Stimulated activated naive CD8-positive, alpha-beta T cell treated with anti-CD3 and anti-CD28 coated beads, Interleukin-15, Interleukin-2, amounts not matched to agents 100 U/mL and 50 U/mL, for 24 hours (primary cell): ENCODE measurements around the gene TIPRL.
A peak's percentile ranks its signal among the peaks of the same experiment; 100 is the strongest.
"Not testable (repeated sequence)": the region's sequence is repeated elsewhere in the genome, so short reads cannot be mapped to it uniquely, and the experiment has no call there.

Experiments used
- ATAC-seq: fragments of 150-1000 bp; cut with Tn5 transposase; one replicate; pipeline ENCODE4 v1.10.0; 2021
- DNase-seq: peaks from one replicate; pipeline ENCODE4 v3.0.0; 2021

Gene TIPRL

DNA sequence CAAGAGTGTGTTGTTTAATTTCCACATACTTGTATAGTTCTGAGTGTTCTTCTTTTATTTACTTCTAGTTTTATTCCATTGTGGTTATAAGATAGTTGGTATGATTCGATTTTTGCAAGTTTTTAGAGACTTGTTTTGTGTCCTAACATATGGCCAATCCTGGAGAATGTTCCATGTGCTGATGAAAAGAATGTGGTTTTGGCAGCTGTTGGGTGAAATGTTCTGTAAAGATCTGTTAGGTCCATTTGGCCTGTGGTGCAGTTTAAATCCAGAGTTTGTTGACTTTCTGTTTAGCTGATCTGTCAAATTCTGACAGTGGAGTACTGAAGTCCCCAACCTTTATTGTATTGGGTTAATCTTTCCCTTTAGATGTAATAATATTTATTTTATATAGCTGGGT is 19.5 kb upstream of the TIPRL start:
- DNase-seq (no peak), ATAC-seq (no peak)

DNA sequence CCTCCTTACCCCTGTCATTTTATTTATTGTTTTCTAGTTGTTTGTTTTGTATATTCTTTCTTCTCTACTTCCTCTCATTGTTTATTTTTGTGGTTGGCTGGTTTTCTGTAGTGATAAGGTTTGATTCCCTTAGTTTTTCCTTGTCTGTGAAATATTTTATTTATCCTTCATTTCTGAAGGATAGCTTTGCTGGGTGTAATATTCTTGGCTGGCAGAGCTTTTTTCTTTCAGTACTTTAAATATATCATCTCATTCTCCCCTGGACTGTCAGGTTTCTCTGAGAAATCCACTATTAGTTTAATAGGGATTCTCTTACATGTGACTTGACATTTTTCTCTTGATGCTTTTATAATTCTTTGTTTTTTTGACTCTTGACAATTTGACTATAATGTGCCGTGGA is 18.8 kb upstream of the TIPRL start:
- DNase-seq, result no peak
- ATAC-seq, result no peak

DNA sequence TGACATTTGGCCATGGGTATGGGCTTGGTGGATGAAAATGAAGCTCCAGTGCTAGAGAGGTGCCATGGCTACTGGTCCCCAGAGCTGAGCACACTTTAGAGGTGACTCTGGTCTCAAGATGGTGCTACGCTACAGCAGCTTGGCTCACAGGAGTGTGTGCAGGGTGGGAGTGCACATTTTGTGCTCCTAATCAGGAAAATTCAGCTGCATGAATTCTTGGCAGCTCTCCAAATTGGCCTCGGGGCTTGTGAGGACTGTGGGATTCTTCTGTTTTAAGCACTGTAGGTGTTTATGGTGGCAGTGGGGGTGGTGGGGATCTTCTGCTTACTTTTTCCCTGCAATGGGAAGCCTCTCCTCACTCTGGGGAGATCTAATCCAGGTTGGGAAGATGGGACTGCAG is 17.3 kb upstream of the TIPRL start:
- DNase-seq (no peak), ATAC-seq (no peak)

DNA sequence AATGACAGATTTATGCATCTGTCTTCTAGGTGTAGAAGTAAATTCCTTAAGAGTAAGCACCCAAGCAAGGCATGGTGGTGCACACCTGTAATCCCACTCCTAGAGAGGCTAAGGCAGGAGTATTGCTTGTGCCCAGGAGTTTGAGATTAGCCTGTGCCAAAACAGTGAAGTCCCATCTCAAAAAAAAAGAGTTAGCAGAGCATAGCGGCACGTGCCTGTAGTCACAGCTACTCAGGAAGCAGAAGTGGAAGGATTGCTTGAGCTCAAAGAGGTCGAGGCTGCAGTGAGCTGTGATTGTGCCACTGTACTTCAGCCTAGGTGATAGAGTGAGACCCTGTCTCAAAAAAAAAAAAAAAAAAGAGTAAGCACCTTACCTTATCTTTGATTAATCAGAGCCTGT is 15.1 kb upstream of the TIPRL start:
- DNase-seq, result no peak
- ATAC-seq, result no peak

DNA sequence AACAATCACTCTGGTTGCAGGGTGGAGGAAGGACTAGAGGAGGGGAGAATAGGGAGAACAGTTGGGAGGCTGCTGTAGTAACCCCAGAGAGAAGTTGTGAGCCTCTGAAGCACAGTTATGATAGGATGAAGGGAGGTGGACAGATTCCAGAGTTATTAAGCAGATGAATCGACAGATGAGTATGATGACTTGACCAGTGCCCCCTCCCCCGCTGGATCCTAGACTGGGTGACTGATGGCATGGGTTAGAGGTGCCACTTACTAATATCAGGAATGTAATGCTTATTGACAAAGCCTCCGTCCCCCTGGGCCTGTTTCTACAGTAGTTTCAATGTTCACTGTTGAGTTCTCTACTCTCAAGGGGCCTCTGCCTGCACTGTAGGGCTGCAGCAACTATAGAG is 14.0 kb upstream of the TIPRL start:
- DNase-seq, result no peak

DNA sequence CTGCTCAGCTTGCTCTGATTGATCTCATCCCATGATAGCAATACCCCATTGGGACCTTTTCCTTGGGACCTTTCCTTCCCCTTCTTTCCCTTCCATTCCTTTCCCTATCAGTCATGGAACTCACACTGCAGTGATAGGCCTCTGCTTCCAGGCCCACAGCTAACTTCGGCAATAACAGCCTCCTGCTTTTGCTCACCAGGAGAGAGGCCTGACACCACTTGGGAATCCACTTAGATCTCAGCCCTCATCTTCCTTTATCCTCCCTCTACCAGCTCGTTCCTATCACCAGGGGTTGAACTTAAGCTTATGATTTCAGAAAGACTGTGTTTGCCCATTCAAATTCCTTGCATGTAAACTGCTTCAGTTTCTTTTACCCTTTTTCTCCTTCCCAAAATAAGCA is 11.0 kb upstream of the TIPRL start:
- no peak for DNase-seq
- ATAC-seq, result no peak

More for the DNA sequence above, 14.0 kb upstream of the TIPRL start:
- ATAC-seq, result no peak

DNA sequence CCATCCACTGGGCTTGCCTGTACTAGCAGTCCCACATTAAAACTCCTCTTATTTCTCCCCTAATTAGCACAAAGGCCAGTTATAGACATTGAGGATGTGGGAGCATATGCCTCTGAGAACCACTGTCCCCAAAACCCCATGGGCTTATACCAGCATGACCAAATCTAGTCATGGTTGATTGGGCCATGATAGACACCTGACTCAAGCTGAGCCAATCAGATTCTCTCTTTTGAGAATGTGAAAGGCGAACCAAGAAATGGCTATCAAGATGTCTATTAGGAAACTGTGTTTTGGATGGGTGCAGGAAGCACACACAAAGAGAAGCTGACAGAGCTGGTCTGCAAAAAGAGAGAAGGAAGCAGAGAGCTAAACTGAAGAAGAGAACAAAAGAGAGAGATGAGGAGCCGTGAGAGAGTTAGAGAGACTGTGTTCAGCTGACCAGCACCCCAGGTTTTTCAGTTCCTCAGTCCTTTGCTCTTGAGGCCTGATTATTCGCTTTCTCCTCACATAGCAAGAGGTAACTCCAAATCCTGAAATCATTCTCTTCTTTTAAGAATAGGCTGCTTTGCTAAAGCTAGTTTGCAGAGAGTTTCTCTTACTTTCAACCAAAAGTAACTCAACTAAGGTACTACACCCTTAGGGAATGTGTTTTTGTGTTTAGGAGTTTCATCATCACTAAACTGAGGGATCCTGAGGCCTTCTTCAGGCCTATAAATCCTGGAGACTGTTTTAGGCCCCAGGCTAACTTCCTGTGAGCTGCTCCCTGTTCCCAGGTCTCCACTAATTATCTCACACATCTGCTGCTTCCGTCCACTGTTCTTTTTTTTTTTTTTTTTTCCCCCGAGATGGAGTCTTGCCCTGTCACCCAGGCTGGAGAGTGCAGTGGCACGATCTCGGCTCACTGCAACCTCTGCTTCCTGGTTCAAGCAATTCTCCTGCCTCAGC is 7.9 kb upstream of the TIPRL start:
- no peak for DNase-seq

DNA sequence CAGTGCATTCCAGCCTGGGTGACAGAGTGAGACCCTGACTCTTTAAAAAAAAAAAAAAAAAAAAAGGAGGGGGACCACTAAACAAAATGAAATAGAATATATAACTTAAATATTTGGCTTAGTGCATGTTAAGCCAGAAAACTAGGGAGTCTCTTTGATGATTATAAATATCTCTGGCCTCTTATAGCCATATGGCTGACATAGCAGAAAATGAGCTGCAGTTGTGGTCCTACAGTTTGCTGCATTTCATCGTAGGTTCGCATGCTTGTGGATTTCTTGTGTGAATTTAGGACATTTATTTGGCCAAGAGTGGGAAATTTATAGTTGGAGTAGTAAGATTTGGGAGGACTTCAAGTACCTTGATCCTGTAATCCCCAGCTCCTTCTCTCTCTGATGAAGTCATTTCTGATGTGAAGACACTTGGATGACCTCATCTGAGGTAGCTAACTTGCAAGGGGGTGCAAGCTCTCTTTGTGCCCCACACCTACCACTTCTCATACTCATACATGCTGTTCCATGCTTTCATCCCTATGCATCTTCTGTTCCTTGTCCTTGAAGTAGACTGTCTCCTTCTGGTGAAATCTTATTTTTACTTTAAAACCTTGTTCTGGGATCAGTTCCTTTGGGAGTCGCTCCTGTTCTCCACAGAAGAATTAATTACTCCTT is 6.4 kb upstream of the TIPRL start:
- ATAC-seq (no peak), DNase-seq (no peak)

More for the DNA sequence above, 7.9 kb upstream of the TIPRL start:
- no peak for ATAC-seq

DNA sequence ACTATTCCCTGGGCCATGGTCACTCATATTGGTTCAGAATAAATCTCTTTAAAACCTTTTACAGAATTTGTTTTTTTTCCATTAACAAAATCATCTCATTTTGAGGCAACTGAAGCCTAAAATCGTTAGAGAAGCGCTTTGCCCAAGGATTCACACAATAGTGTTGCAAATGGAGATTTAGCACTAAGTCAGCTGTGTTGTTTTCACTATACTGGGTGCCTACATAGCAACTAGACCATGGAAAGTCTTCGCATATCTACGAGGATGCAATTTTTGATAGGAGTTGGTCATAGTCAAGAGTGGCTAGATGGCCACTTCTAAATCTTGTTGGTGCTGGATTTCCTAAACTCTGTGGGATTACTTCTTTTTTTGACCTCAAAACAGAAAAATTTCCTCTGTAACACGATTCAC is 530 bp upstream of the TIPRL start:
- ATAC-seq (no peak), DNase-seq (no peak)

DNA sequence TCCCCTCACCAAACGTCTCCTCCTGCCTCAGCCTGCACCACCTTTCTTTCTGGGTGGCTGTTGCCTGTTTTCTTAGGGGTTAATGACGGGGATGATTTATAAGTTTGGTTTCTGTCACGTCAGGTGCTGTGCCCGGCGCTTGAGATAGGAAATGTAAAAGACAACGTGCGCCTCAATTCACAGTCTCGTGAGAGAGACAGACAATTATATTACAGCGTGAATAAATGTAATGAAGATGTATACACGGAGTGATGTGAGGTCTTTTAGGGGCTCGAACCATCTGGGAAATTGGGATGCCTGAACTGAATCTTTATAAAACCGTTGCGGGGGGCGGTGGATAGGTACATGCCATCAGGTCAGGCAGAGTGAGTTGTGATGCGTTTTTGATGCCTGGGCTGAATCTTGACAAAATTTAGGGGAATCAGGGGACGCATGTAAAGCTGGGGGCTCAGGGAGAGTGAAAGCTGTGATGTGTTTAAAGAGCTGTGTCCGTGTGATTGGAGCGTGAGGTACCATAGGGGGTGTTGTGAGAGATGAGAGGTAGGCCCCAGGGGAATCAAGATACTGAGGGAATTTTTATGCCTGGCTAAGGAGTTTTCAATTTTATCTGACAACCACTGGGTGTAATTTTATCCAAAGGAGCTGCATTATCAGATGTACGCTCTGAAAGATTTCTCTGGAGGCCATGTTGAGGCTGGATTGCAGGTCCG is 831 bp downstream of the TIPRL start:
- DNase-seq, result peak; percentile 13
- ATAC-seq, result no peak

DNA sequence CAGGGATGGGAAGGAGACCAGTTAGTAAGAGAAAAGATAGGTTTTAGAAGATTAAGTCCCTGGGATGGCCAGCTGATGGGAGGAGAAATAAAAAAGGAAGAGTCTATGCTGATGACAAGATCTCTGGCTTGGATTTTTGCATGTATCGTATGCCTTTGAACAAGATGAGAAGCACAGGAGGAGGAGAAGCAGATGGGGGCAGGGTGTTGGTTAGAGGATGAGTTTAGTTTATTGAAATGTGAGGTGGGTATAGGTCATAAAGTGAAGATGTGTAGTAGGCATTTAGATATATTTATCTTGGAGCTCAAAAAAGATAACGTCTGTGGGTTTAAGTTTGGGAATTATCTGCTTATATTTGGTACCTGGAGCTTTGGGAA is 1.4 kb downstream of the TIPRL start:
- no peak for DNase-seq
- ATAC-seq, result no peak

DNA sequence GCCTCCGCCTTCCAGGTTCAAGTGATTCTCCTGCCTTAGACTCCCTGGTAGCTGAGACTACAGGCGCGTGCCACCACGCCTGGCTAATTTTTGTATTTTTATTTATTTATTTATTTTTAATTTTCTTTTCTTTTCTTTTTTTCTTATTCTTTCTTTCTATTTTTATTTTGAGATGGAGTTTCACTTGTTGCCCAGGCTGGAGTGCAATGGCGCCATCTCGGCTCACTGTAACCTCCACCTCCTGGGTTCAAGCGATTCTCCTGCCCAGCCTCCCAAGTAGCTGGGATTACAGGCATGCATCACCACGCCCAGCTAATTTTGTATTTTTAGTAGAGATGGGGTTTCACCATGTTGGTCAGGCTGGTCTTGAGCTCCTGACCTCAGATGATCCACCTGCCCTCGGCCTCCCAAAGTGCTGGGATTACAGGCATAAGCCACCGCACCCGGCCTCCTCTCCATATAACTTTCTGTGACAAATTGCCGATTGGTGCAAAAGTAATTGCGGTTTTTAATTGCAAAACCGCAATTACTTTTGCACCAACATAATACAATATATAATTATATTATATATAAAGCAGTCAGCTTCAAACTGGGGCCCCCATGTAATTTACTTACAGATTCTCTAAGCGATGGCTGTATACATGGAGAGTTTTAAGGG is 2.4 kb downstream of the TIPRL start:
- ATAC-seq, DNase-seq: not testable (repeated sequence)

DNA sequence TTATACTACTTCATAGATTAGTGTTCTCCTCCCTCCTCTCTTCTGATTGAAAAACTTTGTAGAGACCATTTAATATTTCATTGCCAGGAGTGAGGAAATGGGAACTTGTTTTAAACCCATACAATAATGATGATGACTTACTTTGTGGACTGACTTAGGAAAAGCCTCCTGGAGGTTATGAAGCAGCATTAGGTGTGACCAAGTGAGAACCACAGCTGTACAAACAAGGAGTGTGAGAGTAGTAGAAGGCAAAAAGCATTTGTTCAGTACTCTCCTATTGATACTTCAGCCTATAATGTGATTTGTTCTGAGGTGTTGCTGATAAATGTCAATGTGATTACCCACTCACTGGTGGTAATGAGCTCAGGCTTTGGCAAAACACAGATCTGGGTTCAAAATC is 8.4 kb downstream of the TIPRL start:
- ATAC-seq, result no peak
- DNase-seq, result no peak

DNA sequence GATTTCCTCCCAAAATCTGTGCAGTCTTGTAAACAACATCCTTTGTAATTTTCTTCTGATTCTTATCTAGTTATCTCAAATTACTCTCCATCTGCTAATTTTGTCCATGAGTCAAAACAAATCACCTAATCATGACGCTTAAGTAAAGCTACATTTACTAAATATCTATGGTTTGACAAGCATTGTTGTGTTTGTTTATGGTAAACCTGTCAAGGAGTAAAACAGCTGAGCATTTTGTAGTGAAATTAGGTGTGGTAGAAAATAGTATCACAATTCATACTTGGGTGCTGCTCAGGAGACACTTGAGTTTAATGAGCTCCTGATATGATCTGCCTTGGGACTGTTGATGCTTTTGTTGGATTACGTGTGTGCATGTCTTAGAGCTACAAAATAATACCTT is 11.6 kb downstream of the TIPRL start:
- ATAC-seq, result no peak
- DNase-seq, result no peak

DNA sequence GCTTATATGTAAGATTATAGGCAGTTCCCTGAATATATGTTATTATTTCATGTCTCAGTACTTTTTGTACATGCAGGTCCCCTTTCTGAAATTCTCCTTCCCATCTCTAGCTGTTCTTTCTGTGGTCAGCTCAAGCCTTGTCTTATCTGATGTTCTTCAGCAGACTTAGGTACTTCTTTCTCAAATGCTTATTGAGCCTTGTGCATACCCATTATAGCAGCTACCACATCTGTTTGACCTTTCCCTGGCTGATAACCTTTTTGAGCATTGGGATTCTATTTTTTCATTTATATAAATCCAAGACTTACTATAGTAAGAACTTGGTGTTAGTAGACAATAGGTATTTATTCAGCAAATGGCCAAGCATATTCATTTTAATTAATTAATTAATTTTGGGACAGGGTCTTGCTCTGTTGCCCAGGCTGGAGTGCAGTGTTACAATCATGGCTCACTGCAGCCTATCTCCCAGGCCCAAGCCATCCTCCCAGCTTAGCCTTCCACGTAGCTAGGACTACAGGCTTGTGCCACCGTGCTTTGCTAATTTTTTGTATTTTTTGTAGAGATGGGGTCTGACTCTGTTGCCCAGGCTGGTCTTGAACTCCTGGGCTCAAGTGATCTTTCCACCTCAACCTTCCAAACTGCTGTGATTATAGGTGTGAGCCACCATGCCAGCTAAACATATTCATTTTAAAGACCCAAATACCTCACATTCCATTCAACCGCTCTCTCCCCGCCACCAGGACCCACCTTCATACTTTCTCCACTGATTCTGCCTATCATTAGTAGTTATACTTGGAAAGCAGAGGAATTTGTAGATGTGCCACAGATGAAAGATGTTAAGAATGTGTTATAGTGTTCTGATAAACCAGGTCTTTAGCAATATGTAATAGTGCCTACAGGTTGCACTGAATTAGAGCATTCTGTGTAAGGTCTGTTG is 16.7 kb downstream of the TIPRL start:
- ATAC-seq (no peak), DNase-seq (no peak)

DNA sequence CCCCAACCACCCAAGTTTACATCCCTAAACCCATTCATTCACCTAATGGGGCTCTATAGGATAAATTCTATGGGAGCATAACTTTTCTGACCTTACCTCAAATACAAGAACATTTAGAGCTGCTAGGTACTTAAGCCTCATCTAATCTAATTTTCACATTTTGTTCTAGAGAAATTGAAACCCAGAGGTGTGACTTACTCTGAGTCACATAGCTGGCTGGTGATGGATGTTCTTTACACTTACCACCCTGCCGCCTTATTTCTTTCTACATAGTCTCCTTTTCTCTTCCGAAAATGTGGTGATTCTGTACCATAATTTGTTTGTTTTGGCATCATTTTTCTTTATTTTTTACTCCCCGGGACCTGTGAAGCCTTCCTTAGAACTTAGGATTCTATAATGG is 20.3 kb downstream of the TIPRL start:
- ATAC-seq, result no peak
- no peak for DNase-seq

DNA sequence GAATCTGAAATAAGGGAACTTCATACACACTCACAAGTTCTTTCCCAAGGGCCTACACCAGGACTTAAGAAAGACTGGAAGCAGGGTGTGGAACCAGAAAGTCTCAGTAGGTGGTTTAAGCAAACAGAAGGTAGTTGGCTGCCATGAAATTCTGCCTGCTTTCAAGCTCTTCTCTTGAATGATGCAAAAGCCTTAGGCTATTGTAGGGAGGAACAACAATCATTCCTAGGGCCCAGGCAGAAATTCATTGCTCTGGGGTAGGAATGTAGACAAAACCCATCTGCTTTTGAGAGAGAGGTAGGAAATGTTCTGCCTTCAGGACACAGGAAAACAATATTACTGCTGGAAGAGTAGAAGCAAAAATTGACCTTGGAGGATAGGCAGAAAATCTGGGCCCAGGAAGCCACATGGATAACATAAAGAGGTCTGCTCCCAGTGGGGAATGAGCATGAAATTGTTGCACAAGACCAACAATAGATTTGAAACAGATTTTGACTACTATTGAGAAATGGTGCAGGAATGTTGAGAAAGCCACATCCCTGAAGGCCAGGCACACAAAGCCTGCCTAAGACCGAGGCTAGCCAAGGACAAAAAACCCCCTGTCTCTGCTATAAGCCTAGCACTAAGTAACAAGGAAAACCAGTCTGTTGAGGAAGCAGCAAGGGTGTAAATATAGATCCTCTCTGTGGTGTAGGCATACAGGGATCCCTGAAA is 24.3 kb downstream of the TIPRL start:
- ATAC-seq (no peak), DNase-seq (no peak)

DNA sequence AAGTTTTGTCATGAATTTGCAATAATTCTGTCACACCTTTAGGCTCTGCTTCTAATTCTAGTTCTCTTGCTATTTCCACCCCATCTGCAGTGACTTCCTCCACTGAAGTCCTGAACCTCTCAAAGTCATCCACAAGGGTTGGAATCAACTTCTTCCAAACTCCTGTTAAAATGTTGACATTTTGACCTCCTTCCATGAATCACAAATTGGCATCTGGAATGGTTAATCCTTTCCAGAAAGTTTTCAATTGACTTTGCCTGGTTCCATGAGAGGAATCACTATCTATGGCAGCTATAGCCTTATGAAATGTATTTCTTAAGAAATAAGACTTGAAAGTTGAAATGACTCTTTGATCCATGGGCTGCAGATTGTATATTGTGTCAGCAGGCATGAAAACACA is 27.3 kb downstream of the TIPRL start:
- no peak for DNase-seq
- ATAC-seq, result no peak

DNA sequence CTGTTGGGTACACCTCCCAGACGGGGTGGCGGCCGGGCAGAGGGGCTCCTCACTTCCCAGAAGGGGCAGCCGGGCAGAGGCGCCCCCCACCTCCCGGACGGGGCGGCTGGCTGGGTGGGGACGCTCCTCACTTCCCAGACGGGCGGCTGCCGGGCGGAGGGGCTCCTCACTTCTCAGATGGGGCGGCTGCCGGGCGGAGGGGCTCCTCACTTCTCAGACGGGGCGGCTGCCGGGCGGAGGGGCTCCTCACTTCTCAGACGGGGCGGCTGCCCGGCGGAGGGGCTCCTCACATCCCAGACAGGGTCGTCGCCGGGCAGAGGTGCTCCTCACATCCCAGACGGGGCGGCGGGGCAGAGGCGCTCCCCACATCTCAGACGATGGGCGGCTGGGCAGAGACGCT is 28.9 kb downstream of the TIPRL start:
- DNase-seq, ATAC-seq: not testable (repeated sequence)

DNA sequence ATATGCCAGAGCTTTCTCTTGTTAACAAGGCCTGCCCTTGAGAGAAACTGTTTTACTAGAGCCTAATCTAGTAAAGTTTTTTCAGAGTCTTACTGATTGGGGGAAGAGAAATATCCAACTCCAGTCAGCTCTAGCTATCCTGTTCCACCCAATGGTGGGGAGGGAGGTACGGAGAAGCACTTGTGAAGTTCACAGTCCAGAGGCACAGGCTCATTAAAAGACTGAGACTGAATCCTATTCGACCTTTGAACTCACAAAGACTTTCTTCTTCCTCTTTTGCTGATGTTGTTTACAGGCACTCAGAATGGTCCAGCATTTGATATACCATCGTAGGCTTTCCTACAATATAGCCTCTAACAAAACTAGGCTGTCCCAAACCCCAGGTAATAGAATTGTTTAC is 31.6 kb downstream of the TIPRL start:
- DNase-seq (no peak), ATAC-seq (no peak)

DNA sequence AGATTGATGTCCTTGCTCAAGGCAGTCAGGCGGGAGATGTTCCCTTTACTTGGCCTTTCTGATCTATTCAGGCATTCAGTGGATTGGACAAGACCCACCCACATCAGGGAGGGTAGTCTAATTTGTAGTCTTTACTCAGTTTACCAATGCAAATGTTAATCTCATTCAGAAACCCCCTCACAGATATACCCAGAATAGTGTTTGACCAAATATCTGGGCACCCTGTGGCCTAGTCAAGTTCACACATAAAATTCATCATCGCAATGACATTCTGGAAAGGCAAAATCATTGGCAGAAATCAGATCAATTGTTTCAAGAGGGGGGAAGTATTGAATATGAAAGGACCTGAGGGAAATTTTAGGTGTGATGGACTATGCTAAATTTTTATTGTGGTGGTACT is 34.6 kb downstream of the TIPRL start:
- no peak for ATAC-seq
- DNase-seq, result no peak
